Measurements from ENCODE around the gene GOLT1B.

The GOLT1B gene

GRCh38 chr12:21566223-21566906 is 64.8 kb downstream of the GOLT1B start:
- no peak for DNase-seq (ENCODE audit: low read depth, low spot score)

- DNase-seq (ENCODE audit: low read depth, low spot score), result no peak
Measured at GRCh38 chr12:21566907-21567394, 65.4 kb downstream of the GOLT1B start.
